ENCODE measurements around the gene CCT7.

- no peak for TF ChIP-seq POLR2A (IDR thresholded peaks at IDR 0.05)
- TF ChIP-seq, protein P1, sequence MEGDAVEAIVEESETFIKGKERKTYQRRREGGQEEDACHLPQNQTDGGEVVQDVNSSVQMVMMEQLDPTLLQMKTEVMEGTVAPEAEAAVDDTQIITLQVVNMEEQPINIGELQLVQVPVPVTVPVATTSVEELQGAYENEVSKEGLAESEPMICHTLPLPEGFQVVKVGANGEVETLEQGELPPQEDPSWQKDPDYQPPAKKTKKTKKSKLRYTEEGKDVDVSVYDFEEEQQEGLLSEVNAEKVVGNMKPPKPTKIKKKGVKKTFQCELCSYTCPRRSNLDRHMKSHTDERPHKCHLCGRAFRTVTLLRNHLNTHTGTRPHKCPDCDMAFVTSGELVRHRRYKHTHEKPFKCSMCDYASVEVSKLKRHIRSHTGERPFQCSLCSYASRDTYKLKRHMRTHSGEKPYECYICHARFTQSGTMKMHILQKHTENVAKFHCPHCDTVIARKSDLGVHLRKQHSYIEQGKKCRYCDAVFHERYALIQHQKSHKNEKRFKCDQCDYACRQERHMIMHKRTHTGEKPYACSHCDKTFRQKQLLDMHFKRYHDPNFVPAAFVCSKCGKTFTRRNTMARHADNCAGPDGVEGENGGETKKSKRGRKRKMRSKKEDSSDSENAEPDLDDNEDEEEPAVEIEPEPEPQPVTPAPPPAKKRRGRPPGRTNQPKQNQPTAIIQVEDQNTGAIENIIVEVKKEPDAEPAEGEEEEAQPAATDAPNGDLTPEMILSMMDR (IDR thresholded peaks at IDR 0.05): no peak
These were observed 30.2 kb downstream of the CCT7 start for GRCh38 chr2:73264332-73264606.

All from breast epithelium (tissue), 3 donors.